Fibroblast of lung (primary cell): ENCODE results near the gene MSANTD1. TPM values are rescaled to one million over a fixed set of nuclear protein-coding genes. Genes with fewer than 3 reads are reported as not detected.

Source experiments
- DNase-seq, 2 donors: peaks; one replicate each; pipeline versions ENCODE4 v3.0.0 to v3.0.0-alpha.2; 2010; ENCODE audit warnings: low read depth in 2 of 2
- H2AFZ ChIP-seq: 2 replicates; pipeline ENCODE4 v1.5.1; 2012; ENCODE audit warnings: low read length, control low read depth, inconsistent platforms
- H3K27ac ChIP-seq: 2 replicates; pipeline ENCODE4 v1.5.1; 2011; ENCODE audit warnings: low read length, control low read depth; ENCODE audit not compliant: insufficient read depth
- H3K27me3 ChIP-seq: 2 replicates; pipeline ENCODE4 v1.5.1; 2011; ENCODE audit warnings: mild to moderate bottlenecking, low read length; ENCODE audit not compliant: control insufficient read depth, insufficient read depth
- H3K36me3 ChIP-seq: 2 replicates; pipeline ENCODE4 v1.5.1; 2011; ENCODE audit warnings: low read length; ENCODE audit not compliant: control insufficient read depth, insufficient read depth
- H3K4me1 ChIP-seq: 2 replicates; pipeline ENCODE4 v1.5.1; 2011; ENCODE audit warnings: low read length; ENCODE audit not compliant: control insufficient read depth, insufficient read depth; ENCODE audit errors: extremely low read depth
- H3K4me2 ChIP-seq: 2 replicates; pipeline ENCODE4 v1.5.1; 2011; ENCODE audit warnings: low read length, control low read depth; ENCODE audit not compliant: insufficient read depth; ENCODE audit errors: extremely low read depth
- H3K4me3 ChIP-seq, 4 experiments: fragments of 200-600 bp in 1 of 4; sonication (generic) in 1 of 4; replicated peaks in 1 of 4; 2 replicates each; pipeline ENCODE4 v1.5.1; 2011 to 2016; ENCODE audit warnings: low read length in 4 of 4, low read depth in 3 of 4, mild to moderate bottlenecking in 3 of 4, control low read depth in 2 of 4, inconsistent platforms in 1 of 4, mixed read lengths in 1 of 4; ENCODE audit not compliant: insufficient read depth in 1 of 4; ENCODE audit errors: control extremely low read depth in 1 of 4
- H3K79me2 ChIP-seq: 2 replicates; pipeline ENCODE4 v1.5.1; 2012; ENCODE audit warnings: mild to moderate bottlenecking, low read length, inconsistent platforms; ENCODE audit not compliant: control insufficient read depth, insufficient read depth
- H3K9ac ChIP-seq: 2 replicates; pipeline ENCODE4 v1.5.1; 2011; ENCODE audit warnings: mild to moderate bottlenecking, low read length, control low read depth; ENCODE audit not compliant: insufficient read depth
- H3K9me3 ChIP-seq: 2 replicates; pipeline ENCODE4 v1.5.1; 2012; ENCODE audit warnings: low read depth, low read length; ENCODE audit not compliant: control insufficient read depth, insufficient read depth
- H4K20me1 ChIP-seq: 2 replicates; pipeline ENCODE4 v1.5.1; 2011; ENCODE audit warnings: low read length; ENCODE audit not compliant: control insufficient read depth, insufficient read depth; ENCODE audit errors: extremely low read depth
- CTCF ChIP-seq, 2 donors: IDR thresholded peaks in 1 of 2; conservative IDR thresholded peaks in 1 of 2; 1 replicate in 1 of 2; 2 replicates in 1 of 2; pipeline ENCODE4 v1.5.1; 2011 to 2012; ENCODE audit warnings: low read length in 2 of 2, control low read depth in 1 of 2, inconsistent platforms in 1 of 2, low read depth in 1 of 2, mild to moderate bottlenecking in 1 of 2
- EZH2 ChIP-seq: IDR thresholded peaks from 2 replicates; pipeline ENCODE4 v1.5.1; 2012; ENCODE audit warnings: low read length, control low read depth, mild to moderate bottlenecking; ENCODE audit errors: missing control alignments
- polyA plus RNA-seq, 2 donors: library from polyadenylated mRNA; depleted of rRNA in 1 of 2; stranded (reverse) in 1 of 2; unstranded in 1 of 2; fragments of >200 nt; gene quantifications; 2 replicates each; pipeline ENCODE4 v1.2.1, GENCODE V29; 2011 to 2012; ENCODE audit warnings: missing spikeins in 1 of 2
- total RNA-seq: library from RNA; depleted of rRNA; stranded (reverse); fragments of >200 nt; gene quantifications from 2 replicates; pipeline ENCODE4 v1.2.1, GENCODE V29; 2014

Gene MSANTD1
- total and polyA plus RNA-seq, 2 donors (not counting 1 experiment from before 2014, with no cell fraction given): 0.50 TPM; not detected in 1

DNA sequence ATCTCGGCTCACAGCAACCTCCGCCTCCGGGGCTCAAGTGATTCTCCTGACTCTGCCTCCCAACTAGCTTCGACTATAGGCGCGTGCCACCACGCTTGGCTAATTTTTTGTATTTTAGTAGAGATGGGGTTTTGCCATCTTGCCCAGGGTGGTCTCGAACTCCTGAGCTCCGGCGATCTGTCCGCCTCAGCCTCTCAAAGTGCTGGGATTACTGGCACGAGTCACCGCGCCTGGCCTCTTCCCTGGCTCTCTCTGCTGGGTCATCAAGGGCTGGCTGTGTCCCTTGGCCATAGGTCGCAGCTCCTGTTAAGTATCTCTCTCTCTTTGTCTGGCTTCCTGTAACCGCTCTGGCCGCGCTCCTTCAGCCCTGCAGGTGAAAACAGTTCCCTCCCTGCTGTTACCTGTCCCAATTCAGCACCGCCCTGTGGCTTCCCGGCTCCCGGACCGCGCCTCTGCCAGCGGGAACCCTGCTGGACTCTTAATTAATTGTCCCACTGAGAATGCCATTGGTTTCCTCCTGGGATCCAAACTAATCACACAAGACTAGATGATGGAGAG lies 42.5 kb downstream of the MSANTD1 start:
- H3K4me2 ChIP-seq: peak overlapping the region; percentile 100
- peak overlapping the region; percentile 78 for H3K9ac ChIP-seq
- H3K36me3 ChIP-seq: no peaks in the 10 kb centered on the region
- no peaks in the 10 kb centered on the region for H3K9me3 ChIP-seq
- H3K4me3 ChIP-seq: peak overlapping the region; percentile 66 to 86 (median 82)
- peaks cover 8% of the 10 kb centered on the region for H3K4me1 ChIP-seq
- no peaks in the 10 kb centered on the region for H4K20me1 ChIP-seq
- no peak for DNase-seq
- H2AFZ ChIP-seq: peak overlapping the region; percentile 94
- TF ChIP-seq EZH2 (no peak), CTCF (conservative IDR thresholded peaks at IDR 0.05 in 1 of 2, IDR thresholded peaks at IDR 0.05 in 1 of 2; ENCODE audit: low read depth in 1 of 2, low read length in 2 of 2) (no peak)
- H3K27ac ChIP-seq: peak overlapping the region; percentile 72
- no peaks in the 10 kb centered on the region for H3K27me3 ChIP-seq
- peaks cover 18% of the 10 kb centered on the region for H3K79me2 ChIP-seq

DNA sequence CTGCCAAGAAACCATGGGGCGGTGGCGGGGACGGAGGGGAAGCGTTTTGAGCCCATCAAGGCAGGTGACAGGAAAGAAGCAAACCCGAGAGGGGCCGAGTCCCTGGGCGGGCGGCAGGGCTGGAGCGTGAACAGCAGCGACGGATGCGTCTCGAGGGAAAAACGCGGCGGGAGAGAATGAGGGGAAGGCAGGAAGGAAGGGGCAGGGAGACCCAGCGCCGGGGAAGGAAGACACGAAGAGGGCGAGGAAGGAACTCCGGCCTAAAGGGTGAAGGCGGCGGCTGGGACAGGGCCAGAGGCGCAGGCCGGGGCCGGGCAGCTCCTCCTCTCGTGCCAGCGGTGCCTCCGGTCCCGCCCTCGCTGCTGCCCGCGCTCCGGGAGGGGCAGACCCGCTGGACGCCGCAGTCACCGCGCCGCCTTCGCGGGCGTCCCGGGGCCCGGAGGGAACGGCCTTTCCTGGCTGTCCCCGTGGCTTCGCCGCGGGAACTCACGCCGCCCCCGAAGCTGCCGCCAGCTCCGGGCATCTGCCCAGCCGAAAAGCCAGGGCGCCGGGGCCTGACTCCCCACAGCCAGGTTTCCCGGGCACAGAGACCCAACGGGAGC lies 43.1 kb downstream of the MSANTD1 start:
- Histone ChIP-seq H3K9ac (peak overlapping the region; percentile 78), H3K27ac (peak overlapping the region; percentile 72), H3K4me3 (peak overlapping the region; percentile 66 to 86 (median 82)), H4K20me1 (no peaks in the 10 kb centered on the region), H3K79me2 (peaks cover 18% of the 10 kb centered on the region), H3K4me1 (peaks cover 8% of the 10 kb centered on the region), H3K36me3 (no peaks in the 10 kb centered on the region), H3K27me3 (no peaks in the 10 kb centered on the region), H3K9me3 (no peaks in the 10 kb centered on the region), H3K4me2 (peak overlapping the region; percentile 100), H2AFZ (peak overlapping the region; percentile 94)
- DNase-seq: peak in 1 of 2 donors; percentile 20
- no peak for TF ChIP-seq CTCF (conservative IDR thresholded peaks at IDR 0.05 in 1 of 2, IDR thresholded peaks at IDR 0.05 in 1 of 2; ENCODE audit: low read depth in 1 of 2, low read length in 2 of 2)
- TF ChIP-seq EZH2: no peak

- H3K4me2 ChIP-seq: peak within 1 kb of the TSS; percentile 100
- peak within 1 kb of the TSS; percentile 81 for H3K27ac ChIP-seq
- H2AFZ ChIP-seq: peak within 1 kb of the TSS; percentile 94
- no peaks in the 10 kb centered on the region for H3K27me3 ChIP-seq
- DNase-seq: peak; percentile 90 to 94
- no peaks in the 10 kb centered on the region for H3K9me3 ChIP-seq
- H3K36me3 ChIP-seq: no peaks in the 10 kb centered on the region
- H3K4me3 ChIP-seq: peak within 1 kb of the TSS; percentile 80 to 92 (median 82)
- H3K9ac ChIP-seq: peak within 1 kb of the TSS; percentile 85
- H3K4me1 ChIP-seq: peaks cover 8% of the 10 kb centered on the region
- H4K20me1 ChIP-seq: no peaks in the 10 kb centered on the region
- peaks cover 22% of the 10 kb centered on the region for H3K79me2 ChIP-seq
- no peak for TF ChIP-seq CTCF (conservative IDR thresholded peaks at IDR 0.05 in 1 of 2, IDR thresholded peaks at IDR 0.05 in 1 of 2; ENCODE audit: low read depth in 1 of 2, low read length in 2 of 2)
- TF ChIP-seq EZH2: no peak
These were observed 43.8 kb downstream of the MSANTD1 start, which contains the start of gene RGS12 for GRCh38 chr4:3292571-3293400. Gene RGS12 (plus strand): TSS chr4:3293021. CDS start chr4:3316171, 23,150 bp downstream.
